Stimulated activated CD4-positive, alpha-beta T cell treated with anti-CD3 and anti-CD28 coated beads, Interleukin-1b, Interleukin-23, amount 100 ng/mL, for 24 hours (primary cell): Measurements from ENCODE around the gene RNF130.
"Not testable (repeated sequence)": the region's sequence is repeated elsewhere in the genome, so short reads cannot be mapped to it uniquely, and the experiment has no call there.

Experiments
- DNase-seq, 4 experiments: peaks; one replicate each; pipeline ENCODE4 v3.0.0-alpha.2; 2020; ENCODE audit warnings: low read depth in 4 of 4, low spot score in 1 of 4

The RNF130 gene

DNA sequence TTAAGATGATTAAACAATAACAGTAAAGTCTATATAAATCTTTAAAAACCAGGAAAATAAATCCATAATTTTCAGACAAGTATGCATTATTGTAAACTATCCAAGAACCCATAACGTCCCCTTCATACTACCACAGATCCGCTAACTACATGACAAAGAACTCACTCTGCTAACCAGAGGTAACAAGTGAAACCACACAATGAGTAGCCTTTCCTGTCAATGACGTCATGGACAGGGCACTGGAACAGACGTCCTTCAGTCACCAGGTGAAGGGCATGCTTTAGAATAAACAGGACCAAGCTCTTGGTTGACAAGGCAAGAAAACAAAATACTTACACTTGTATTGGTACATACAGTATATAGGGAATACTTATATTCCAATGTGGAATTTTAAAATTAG lies 45.2 kb downstream of the RNF130 start:
- DNase-seq = no peak

GRCh38 chr5:180021900-180022299 lies 49.7 kb downstream of the RNF130 start:
- no peak for DNase-seq

DNA sequence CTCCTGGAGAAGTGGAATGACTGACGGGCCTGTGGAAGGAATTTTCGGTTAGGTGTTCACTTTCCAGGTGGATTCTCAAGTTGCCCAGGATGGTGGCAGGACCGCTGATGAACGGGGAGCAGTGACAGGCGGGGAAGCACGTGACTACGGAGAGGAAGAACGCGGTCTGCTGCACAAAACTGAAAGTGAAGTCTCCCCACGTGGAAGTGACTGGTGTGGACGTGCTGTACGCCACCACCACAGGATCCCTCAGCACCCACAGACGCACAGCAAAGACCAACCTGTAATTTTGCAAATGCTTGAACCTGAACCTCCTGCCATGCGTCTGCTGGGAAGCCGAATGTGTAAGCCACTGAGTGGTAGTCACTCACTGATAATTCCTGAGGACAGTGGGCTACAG lies 51.4 kb downstream of the RNF130 start:
- DNase-seq = no peak

DNA sequence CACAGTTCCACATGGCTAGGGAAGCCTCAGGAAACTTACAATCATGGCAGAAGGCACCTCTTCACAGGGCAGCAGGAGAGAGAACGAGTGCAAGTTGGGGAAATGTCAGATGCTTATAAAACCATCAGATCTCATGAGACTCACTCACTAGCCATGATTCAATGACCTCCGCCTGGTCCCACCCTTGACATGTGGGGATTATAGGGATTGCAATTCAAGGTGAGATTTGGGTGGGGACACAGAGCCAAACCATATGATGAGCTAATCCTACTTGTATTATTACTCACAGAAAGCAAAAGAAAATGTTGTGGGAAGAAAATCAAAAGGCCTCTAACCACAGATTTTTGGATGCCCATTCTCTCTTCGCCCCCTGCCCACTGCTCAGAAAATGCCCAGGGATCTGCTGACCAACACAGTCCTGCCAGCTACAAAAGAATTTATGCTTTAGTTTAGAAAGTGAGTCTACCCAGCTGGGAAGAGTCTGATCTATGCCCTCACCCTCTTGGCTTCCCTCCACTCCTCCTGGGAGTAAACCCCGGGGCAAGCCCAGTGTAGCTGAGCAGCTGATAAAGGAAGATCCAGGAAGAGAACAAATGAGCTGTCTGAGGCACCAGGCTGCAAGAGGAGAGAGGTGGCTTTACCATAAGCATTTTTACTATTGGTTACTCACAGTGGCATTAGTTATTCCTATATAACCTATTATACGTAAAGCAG lies 53.1 kb downstream of the RNF130 start:
- no peak for DNase-seq

- DNase-seq = not testable (repeated sequence)
Observed at GRCh38 chr5:180015523-180015922, 56.0 kb downstream of the RNF130 start.

GRCh38 chr5:180013678-180014077 lies 57.9 kb downstream of the RNF130 start:
- no peak for DNase-seq

GRCh38 chr5:180012316-180012715 lies 59.2 kb downstream of the RNF130 start:
- no peak for DNase-seq

DNA sequence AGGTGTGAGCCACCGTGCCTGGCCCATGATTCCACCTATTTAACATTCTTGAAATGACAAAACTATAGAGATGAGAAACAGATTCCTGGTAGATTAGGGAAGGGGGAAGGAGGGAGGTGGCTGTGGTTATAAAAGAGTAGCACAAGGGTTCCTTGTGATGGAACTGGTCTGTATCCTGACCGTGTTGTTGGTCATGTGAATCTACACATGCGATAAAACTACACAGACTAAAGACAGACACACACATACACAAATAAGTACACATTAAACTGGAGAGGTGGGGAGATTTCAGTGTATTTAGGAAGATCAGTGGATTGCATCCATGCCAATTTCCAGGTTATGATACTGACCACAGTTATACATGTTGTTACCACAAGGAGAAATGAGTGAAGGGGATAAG lies 60.9 kb downstream of the RNF130 start:
- no peak for DNase-seq

- DNase-seq = no peak
Observed at GRCh38 chr5:180009581-180009980, 62.0 kb downstream of the RNF130 start.

DNA sequence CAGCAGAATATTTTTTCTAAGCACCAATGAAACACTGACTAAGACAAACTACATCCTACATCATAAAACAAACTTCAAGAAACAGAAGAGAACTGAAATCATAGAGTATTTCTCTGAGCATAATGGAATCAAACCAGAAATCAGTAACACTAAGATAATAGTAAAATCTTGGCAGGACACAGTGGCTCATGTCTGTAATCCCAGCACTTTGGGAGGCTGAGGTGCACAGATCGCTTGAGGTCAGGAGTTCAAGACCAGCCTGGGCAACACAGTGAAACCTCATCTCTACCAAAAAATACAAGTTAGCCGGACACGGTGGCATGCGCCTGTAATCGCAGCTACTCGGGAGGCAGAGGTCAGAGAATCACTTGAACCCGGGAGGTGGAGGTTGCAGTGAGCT lies 63.1 kb downstream of the RNF130 start:
- DNase-seq = no peak

DNA sequence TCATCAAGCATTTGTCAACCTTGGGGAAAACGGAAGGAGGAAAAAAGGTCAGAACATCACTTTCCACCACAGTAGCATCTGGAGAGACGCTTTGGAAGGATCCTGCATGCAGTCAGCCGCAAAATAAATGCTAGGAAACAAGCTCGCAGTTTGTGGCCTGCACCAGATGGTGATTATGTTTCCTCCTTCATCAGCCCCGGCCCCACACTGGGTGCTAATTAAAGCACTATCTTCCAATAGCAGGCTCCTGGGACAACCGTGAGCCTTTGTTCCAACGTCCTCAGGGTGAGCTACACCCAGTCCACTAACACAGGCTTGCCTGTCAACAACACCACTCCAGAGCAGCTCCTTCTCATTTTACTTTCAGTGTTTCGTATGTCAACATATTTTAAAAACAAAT lies 64.0 kb downstream of the RNF130 start:
- no peak for DNase-seq

GRCh38 chr5:180006141-180006540 lies 65.4 kb downstream of the RNF130 start:
- DNase-seq = no peak

DNA sequence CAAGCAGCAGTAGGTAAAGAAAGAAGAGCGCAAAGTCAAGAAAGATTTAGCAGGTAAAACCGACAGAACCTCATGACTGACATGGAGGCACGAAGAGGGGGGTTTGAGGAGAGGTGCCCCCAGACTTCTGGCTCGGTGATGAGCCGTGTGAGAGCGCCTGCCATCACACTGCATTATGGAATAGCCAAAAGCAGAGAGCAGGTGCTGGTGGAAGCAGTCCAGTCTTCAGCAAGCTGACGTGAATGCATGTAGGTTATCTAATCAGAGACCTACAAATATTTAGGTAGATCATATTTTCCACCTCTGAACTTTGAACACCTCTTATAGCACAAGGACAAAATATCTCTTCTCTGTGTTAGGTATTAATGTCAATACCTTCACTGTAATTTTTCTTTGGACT lies 68.4 kb downstream of the RNF130 start:
- no peak for DNase-seq

DNA sequence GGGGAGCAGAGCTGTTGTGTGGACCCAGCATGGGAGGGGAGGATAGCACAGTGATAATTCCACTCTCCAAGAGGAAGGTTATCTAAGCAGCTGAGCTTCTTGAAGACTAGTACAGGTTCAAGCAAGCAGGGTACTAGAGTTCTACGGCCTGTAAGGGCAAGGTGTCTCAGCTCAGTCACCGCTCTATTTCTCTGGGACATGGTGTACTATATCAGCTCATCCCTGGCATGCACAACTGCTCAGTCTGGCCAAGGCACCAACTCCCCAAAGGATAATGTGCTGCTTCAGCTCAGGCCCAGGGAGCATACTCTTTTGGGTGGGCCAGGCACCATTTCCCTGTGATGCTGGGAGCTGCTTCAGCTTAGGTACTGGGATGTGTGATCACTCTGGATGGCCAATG lies 69.8 kb downstream of the RNF130 start:
- DNase-seq = no peak

- no peak for DNase-seq
Observed at GRCh38 chr5:180001136-180001535, 70.4 kb downstream of the RNF130 start.

DNA sequence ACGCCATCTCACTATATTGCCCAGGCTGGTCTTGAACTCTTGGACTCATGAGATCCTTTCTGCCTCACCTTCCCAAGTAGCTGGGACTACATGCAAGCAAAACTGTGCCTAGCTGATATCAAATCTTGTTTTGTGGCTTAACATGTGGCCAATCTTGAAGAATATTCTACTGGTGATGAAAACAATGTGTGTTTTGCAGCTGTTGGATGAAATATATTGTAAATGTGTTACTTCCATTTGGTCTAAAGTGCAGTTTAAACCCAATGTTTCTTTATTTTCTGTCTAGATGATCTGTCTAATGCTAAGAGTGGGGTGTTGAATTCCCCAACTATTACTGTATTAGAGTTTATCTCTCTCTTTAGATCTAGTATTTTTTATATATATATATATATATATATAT lies 73.1 kb downstream of the RNF130 start:
- DNase-seq = no peak

DNA sequence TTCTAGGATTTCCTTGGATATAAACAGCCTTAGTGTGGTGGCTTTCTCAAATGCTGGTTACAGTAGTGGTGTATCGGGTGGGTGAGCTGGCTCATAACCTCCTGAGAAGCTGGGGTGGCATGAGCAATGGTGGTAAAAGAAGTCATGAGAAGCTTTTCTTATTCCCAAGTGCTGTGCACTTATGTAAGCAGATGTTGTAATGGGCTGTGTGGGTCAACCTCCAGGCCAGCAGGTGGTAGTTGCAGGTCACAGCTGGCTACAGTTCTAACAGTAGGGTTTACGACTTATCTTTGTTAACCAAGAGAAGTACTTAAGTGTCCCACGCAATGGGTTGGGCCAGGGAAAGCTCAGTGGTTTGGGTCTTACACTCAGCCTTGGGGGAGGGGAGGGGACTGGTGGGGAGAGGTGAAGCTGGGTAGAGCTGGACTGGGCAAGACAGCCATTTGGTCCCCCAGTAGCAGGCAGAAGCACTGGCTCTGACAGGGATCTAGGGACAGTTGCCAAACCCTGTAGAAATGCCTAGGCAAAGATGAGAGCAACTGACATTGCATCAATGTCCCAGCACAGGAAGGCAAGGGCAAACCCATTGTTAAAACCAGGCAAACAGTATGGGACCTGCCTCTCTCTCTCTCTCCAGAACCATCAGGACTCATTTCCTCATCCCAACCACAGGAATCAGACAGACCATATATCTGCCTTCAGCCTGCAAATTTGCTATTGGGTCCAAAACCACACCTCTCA lies 76.8 kb downstream of the RNF130 start:
- DNase-seq = no peak

DNA sequence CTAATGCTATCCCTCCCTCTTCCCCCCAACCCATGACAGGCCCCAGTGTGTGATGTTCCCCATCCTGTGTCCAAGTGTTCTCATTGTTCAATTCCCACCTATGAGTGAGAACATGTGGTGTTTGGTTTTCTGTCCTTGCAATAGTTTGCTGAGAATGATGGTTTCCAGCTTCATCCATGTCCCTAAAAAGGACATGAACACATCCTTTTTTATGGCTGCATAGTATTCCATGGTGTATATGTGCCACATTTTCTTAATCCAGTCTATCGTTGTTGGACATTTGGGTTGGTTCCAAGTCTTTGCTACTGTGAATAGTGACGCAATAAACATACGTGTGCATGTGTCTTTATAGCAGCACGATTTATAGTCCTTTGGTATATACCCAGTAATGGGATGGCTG lies 78.7 kb downstream of the RNF130 start:
- DNase-seq = not testable (repeated sequence)

DNA sequence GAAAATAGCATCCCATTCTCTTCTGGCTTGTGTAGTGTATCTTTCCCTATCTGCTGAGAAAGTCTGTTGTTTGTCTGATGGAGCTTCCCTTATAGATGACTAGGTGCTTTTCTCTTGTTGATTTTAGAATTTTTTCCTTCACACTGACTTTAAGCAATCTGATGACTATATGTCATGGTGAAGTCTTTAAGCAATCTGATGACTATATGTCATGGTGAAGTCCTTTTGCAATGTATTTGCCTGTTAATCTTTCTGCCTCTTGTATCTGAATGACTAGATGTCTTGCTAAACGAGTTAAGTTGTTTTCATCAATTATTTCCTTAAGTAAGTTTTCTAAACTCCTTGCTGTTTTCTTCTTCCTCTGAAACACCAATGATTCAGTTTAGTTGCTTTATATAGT lies 80.5 kb downstream of the RNF130 start:
- no peak for DNase-seq

- not testable (repeated sequence) for DNase-seq
Observed at GRCh38 chr5:179990525-179990924, 81.0 kb downstream of the RNF130 start.

- no peak for DNase-seq
Observed at GRCh38 chr5:179986328-179986727, 85.2 kb downstream of the RNF130 start.

GRCh38 chr5:179981636-179982035 lies 89.9 kb downstream of the RNF130 start:
- no peak for DNase-seq

DNA sequence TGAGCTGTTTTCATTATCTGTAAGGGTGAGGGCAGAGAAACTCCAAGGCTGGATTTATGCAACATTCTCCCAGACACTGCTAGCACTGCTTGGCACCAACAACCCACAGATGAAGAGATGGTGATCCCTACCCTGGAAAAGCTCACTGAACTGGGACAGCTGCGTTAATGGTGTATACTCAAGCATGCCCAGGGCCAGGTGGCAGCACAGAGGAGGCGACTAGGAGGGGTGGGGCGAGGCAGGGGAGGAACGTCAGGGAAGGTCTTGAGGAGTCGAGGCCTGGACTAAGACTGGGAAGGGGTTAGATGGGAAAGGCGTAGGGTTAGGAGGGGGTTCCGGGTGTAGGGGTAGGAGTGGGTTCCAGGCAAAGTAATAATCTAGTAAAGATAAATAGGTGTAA lies 90.8 kb downstream of the RNF130 start:
- no peak for DNase-seq
